Breast epithelium (tissue), 4 donors: ENCODE measurements around the gene HDAC7. TPM values are rescaled to one million over a fixed set of nuclear protein-coding genes. Genes with fewer than 3 reads are reported as not detected.
"Not testable (repeated sequence)": the region's sequence is repeated elsewhere in the genome, so short reads cannot be mapped to it uniquely, and the experiment has no call there.

Source experiments
- DNase-seq, 2 donors: peaks; one replicate each; pipeline ENCODE4 v3.0.0-alpha.2; 2019; ENCODE audit warnings: low spot score in 2 of 2
- H3K27ac ChIP-seq, 2 donors: fragments of 200-600 bp; sonication (generic) in 1 of 2; one replicate each; pipeline ENCODE4 v1.5.1; 2016 to 2019; ENCODE audit warnings: mild to moderate bottlenecking in 1 of 2
- H3K27me3 ChIP-seq, 2 donors: fragments of 200-600 bp; sonication (generic) in 1 of 2; one replicate each; pipeline versions ENCODE4 v1.5.1 to v1.6.0; 2017 to 2019; ENCODE audit warnings: control low read depth in 1 of 2, mild to moderate bottlenecking in 1 of 2
- H3K36me3 ChIP-seq: fragments of 200-600 bp; one replicate; pipeline ENCODE4 v1.5.1; 2019
- H3K4me1 ChIP-seq, 2 donors: fragments of 200-600 bp; sonication (generic); one replicate each; pipeline ENCODE4 v1.5.1; 2016 to 2019; ENCODE audit warnings: control low read depth in 1 of 2
- H3K4me3 ChIP-seq, 3 donors: fragments of 200-600 bp; sonication (generic); 1 replicate in 2 of 3; 2 replicates in 1 of 3; pipeline ENCODE4 v1.5.1; 2016 to 2019; ENCODE audit warnings: mild to moderate bottlenecking in 3 of 3, moderate library complexity in 2 of 3
- H3K9me3 ChIP-seq, 2 donors: fragments of 200-600 bp; sonication (generic) in 1 of 2; one replicate each; pipeline ENCODE4 v1.5.1; 2016 to 2019; ENCODE audit warnings: control low read depth in 1 of 2
- POLR2A ChIP-seq: fragments of 450-650 bp; IDR thresholded peaks from one replicate; pipeline ENCODE4 v1.6.1; 2016; ENCODE audit warnings: antibody characterized with exemption, mild to moderate bottlenecking, moderate library complexity
- POLR2AphosphoS5 ChIP-seq, 3 donors: sonication (generic); formaldehyde crosslinking; IDR thresholded peaks; one replicate each; pipeline ENCODE4 v1.6.1; 2017; ENCODE audit warnings: antibody characterized with exemption in 3 of 3
- intact Hi-C: fragments of 100-400 bp; cut with DNase I; formaldehyde crosslinking; loops from one replicate; pipeline ENCODE4 v1.15.1; 2023; ENCODE audit warnings: low total_unique reads
- total RNA-seq, 3 donors: library from RNA; depleted of rRNA; stranded (reverse); fragments of >200 nt; gene quantifications; one replicate each; pipeline ENCODE4 v1.1.0, GENCODE V29; 2016
- TF ChIP-seq, protein P1 (sequence below), 3 donors: fragments of 450-650 bp; IDR thresholded peaks; one replicate each; pipeline ENCODE4 v1.5.1; 2016 to 2017; ENCODE audit warnings: antibody characterized with exemption in 3 of 3, mild to moderate bottlenecking in 3 of 3, moderate library complexity in 3 of 3

Gene HDAC7
- total RNA-seq, 3 donors from 2014 or later, result 37.6 to 77.0 (median 44.9) TPM

GRCh38 chr12:47812797-47813510, 6.7 kb downstream of the HDAC7 start:
- Histone ChIP-seq H3K27me3 (no peaks in the 10 kb centered on the region), H3K27ac (peak overlapping the region; percentile 98 to 99), H3K4me1 (peaks cover 44 to 70% of the 10 kb centered on the region in 2 donors), H3K36me3 (no peaks in the 10 kb centered on the region), H3K9me3 (no peaks in the 10 kb centered on the region), H3K4me3 (peak overlapping the region; percentile 43 to 70 (median 43))
- peak; percentile 81 to 88 for DNase-seq
- TF ChIP-seq, protein P1, sequence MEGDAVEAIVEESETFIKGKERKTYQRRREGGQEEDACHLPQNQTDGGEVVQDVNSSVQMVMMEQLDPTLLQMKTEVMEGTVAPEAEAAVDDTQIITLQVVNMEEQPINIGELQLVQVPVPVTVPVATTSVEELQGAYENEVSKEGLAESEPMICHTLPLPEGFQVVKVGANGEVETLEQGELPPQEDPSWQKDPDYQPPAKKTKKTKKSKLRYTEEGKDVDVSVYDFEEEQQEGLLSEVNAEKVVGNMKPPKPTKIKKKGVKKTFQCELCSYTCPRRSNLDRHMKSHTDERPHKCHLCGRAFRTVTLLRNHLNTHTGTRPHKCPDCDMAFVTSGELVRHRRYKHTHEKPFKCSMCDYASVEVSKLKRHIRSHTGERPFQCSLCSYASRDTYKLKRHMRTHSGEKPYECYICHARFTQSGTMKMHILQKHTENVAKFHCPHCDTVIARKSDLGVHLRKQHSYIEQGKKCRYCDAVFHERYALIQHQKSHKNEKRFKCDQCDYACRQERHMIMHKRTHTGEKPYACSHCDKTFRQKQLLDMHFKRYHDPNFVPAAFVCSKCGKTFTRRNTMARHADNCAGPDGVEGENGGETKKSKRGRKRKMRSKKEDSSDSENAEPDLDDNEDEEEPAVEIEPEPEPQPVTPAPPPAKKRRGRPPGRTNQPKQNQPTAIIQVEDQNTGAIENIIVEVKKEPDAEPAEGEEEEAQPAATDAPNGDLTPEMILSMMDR (IDR thresholded peaks at IDR 0.05), result no peak
- peak; percentile 31 to 67 (median 52) for TF ChIP-seq POLR2AphosphoS5 (IDR thresholded peaks at IDR 0.05)
- intact Hi-C loops, result no loop called here

GRCh38 chr12:47811581-47812484, 7.9 kb downstream of the HDAC7 start:
- no peaks in the 10 kb centered on the region for H3K27me3 ChIP-seq
- DNase-seq, result no peak
- no peaks in the 10 kb centered on the region for H3K9me3 ChIP-seq
- TF ChIP-seq POLR2AphosphoS5 (IDR thresholded peaks at IDR 0.05) (peak in 2 of 3 donors; percentile 71 to 79), POLR2A (no peak)
- peak overlapping the region; percentile 43 to 70 (median 43) for H3K4me3 ChIP-seq
- peak overlapping the region; percentile 98 to 99 for H3K27ac ChIP-seq
- no peaks in the 10 kb centered on the region for H3K36me3 ChIP-seq
- H3K4me1 ChIP-seq, result peaks cover 41 to 69% of the 10 kb centered on the region in 2 donors
- intact Hi-C loops, result no loop called here

GRCh38 chr12:47811072-47811396, 8.7 kb downstream of the HDAC7 start:
- intact Hi-C loops, result no loop called here
- peak overlapping the region; percentile 98 to 99 for H3K27ac ChIP-seq

DNA sequence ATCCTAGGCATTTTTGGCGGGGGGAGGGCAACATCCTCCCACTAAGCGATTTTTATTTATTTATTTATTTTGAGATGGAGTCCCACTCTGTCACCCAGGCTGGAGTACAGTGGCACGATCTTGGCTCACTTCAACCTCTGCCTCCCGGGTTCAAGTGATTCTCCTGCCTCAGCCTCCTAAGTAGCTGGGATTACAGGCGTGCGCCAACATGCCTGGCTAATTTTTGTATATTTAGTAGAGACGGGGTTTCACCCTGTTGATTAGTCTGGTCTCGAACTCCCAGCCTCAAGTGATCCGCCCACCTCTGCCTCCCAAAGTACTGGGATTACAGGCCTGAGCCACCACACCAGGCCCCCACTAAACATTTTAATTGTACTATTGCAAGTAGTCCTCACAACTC, 10.2 kb downstream of the HDAC7 start:
- Histone ChIP-seq H3K4me1 (peaks cover 41 to 68% of the 10 kb centered on the region in 2 donors), H3K27ac (peak overlapping the region; percentile 98 to 99)
- intact Hi-C loops, result not testable (repeated sequence)

More at GRCh38 chr12:47811072-47811396, 8.7 kb downstream of the HDAC7 start:
- H3K4me1 ChIP-seq, result peaks cover 41 to 64% of the 10 kb centered on the region in 2 donors
- TF ChIP-seq POLR2A (no peak), POLR2AphosphoS5 (IDR thresholded peaks at IDR 0.05) (no peak)
- H3K27me3 ChIP-seq, result no peaks in the 10 kb centered on the region
- H3K4me3 ChIP-seq, result peak overlapping the region in 1 of 3 donors; percentile 70
- no peak for DNase-seq
- no peaks in the 10 kb centered on the region for H3K9me3 ChIP-seq
- no peaks in the 10 kb centered on the region for H3K36me3 ChIP-seq

GRCh38 chr12:47808574-47809365, 10.9 kb downstream of the HDAC7 start:
- Histone ChIP-seq H3K4me1 (peaks cover 41 to 67% of the 10 kb centered on the region in 2 donors), H3K27ac (peak overlapping the region; percentile 98 to 99), H3K9me3 (no peaks in the 10 kb centered on the region), H3K36me3 (no peaks in the 10 kb centered on the region), H3K27me3 (no peaks in the 10 kb centered on the region), H3K4me3 (peak overlapping the region in 1 of 3 donors; percentile 50)
- DNase-seq, result no peak
- TF ChIP-seq, protein P1 (IDR thresholded peaks at IDR 0.05), result peak in 1 of 3 donors; percentile 20
- TF ChIP-seq POLR2A (no peak), POLR2AphosphoS5 (IDR thresholded peaks at IDR 0.05) (no peak)
- intact Hi-C loops, result no loop called here

More for the DNA sequence above, 10.2 kb downstream of the HDAC7 start:
- H3K4me3 ChIP-seq, H3K36me3 ChIP-seq, H3K9me3 ChIP-seq, H3K27me3 ChIP-seq, DNase-seq: not testable (repeated sequence)

GRCh38 chr12:47808050-47808449, 11.7 kb downstream of the HDAC7 start:
- TF ChIP-seq POLR2AphosphoS5 (IDR thresholded peaks at IDR 0.05), result peak in 2 of 3 donors; percentile 10 to 37
- TF ChIP-seq, protein P1 (IDR thresholded peaks at IDR 0.05), result no peak
- H3K27me3 ChIP-seq, result no peaks in the 10 kb centered on the region
- no peak for DNase-seq
- no peaks in the 10 kb centered on the region for H3K36me3 ChIP-seq
- peak overlapping the region in 1 of 3 donors; percentile 50 for H3K4me3 ChIP-seq
- intact Hi-C loops, result no loop called here
- peak overlapping the region; percentile 98 to 99 for H3K27ac ChIP-seq
- H3K9me3 ChIP-seq, result no peaks in the 10 kb centered on the region
- peaks cover 39 to 67% of the 10 kb centered on the region in 2 donors for H3K4me1 ChIP-seq
